Cardiac septum (tissue), 1 donor: ENCODE data around the gene PLPPR3. TPM values are rescaled to one million over a fixed set of nuclear protein-coding genes. Genes with fewer than 3 reads are reported as not detected.
"Not testable (repeated sequence)": the region's sequence is repeated elsewhere in the genome, so short reads cannot be mapped to it uniquely, and the experiment has no call there.

ENCODE experiments used
- DNase-seq: peaks from one replicate; pipeline ENCODE4 v3.0.0-alpha.2; 2020; ENCODE audit warnings: low spot score
- intact Hi-C: fragments of 100-400 bp; cut with DNase I; formaldehyde crosslinking; loops from one replicate; pipeline ENCODE4 v1.14.0; 2022
- total RNA-seq: library from RNA; stranded (reverse); fragmentation: NEBNext Ultra II Directional; extraction: Animal tissue kit (Norgen Biotek cat#: 25700); gene quantifications from one replicate; pipeline ENCODE4 v1.2.1, GENCODE V29; 2021
- donor health status: DM: no; HTN: no; CAD: no.

The PLPPR3 gene
- total RNA-seq, 1 donor from 2014 or later, result not detected

DNA sequence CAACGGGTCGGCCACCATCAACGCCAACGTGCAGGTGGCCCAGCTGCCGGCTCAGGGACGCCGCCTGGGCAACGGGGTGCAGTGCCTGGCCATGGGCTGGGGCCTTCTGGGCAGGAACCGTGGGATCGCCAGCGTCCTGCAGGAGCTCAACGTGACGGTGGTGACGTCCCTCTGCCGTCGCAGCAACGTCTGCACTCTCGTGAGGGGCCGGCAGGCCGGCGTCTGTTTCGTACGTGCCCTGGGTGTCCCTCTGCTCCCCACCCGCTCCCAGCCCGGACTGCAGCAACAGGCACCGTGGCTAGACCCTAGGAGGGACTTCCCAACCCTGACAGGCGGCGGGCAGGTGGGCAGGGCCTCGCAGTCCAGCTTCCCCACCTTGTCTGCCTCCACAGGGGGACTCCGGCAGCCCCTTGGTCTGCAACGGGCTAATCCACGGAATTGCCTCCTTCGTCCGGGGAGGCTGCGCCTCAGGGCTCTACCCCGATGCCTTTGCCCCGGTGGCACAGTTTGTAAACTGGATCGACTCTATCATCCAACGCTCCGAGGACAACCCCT, 33.9 kb upstream of the PLPPR3 start:
- intact Hi-C loops, result loop anchor here (5.0 kb wide), 2 partner anchors 67 to 127 kb away; partner anchors contain the start of gene WDR18
- DNase-seq, result no peak

DNA sequence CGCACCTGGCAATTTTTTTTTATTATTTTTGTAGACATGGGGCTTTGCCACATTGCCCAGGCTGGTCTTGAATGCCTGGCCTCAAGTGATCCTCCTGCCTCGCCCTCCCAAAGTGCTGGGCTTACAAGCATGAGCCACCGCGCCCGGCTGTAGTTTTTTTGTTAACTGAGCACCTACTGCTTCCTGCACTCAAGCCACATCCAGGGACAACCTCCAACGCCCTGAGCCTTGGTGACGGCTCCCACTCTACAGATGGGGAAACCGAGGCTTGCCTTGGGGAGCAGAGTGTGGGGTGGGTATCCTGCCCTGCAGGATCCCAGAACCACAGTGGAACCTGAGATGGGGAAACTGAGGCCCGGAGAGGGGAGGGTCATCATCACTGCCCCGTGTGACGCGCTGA, 33.4 kb upstream of the PLPPR3 start:
- no peak for DNase-seq
- intact Hi-C loops, result loop anchor here (5.0 kb wide), 2 partner anchors 67 to 127 kb away; partner anchors contain the start of gene WDR18

DNA sequence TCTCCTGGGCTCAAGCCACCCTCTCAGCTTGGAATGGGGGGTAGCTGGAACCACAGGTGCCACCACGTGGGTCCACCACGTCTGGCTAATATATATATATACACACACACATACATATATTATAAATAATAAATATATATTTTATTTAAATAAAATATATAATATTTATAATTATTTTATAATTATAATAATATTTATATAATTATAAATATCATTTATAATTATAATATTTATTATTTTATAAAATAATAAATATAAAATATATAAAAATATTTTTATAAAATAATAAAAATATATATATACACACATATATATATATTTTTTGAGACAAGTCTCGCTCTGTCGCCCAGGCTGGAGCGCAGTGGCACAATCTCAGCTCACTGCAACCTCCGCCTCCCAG, 32.8 kb upstream of the PLPPR3 start:
- DNase-seq, result no peak
- intact Hi-C loops, result no loop called here

DNA sequence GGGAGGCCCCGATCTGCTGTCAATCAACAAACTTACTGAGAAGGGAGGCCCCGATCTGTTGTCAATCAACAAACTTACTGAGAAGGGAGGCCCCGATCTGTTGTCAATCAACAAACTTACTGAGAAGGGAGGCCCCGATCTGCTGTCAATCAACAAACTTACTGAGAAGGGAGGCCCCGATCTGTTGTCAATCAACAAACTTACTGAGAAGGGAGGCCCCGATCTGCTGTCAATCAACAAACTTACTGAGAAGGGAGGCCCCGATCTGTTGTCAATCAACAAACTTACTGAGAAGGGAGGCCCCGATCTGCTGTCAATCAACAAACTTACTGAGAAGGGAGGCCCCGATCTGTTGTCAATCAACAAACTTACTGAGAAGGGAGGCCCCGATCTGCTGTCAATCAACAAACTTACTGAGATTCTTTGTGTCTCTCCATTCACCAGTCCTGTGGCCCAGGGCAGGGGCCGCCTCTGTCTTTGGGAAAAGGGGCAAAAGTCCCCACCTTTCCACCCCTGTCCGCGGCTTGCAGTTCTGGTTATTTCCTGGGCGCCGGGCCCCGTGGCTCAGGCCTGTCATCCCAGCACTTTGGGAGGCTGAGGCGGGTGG, 32.0 kb upstream of the PLPPR3 start:
- DNase-seq, intact Hi-C loops: not testable (repeated sequence)

DNA sequence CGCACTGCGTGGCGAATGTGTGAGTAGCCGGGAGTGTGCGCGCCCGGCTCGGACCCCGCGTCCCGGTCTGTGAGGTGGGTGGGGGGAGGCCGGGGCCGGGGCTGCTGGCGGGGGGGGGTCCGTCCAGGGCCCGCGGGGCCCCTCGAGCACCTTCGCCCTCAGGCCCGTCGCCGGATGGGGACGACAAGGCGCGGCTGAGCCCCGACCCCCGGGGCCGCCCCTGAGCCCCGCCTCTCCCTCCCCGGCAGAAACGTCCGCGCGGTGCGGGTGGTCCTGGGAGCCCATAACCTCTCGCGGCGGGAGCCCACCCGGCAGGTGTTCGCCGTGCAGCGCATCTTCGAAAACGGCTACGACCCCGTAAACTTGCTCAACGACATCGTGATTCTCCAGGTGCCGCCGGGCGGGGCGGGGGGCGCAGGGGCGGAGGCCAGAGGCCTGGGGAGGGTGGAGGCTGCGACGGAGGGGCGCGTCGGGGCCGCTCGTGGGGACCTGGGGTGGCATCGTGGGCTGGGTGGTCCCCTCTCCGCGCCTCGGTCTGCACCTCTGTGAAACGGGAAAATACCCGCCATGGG, 31.3 kb upstream of the PLPPR3 start:
- intact Hi-C loops, result no loop called here
- DNase-seq, result no peak

DNA sequence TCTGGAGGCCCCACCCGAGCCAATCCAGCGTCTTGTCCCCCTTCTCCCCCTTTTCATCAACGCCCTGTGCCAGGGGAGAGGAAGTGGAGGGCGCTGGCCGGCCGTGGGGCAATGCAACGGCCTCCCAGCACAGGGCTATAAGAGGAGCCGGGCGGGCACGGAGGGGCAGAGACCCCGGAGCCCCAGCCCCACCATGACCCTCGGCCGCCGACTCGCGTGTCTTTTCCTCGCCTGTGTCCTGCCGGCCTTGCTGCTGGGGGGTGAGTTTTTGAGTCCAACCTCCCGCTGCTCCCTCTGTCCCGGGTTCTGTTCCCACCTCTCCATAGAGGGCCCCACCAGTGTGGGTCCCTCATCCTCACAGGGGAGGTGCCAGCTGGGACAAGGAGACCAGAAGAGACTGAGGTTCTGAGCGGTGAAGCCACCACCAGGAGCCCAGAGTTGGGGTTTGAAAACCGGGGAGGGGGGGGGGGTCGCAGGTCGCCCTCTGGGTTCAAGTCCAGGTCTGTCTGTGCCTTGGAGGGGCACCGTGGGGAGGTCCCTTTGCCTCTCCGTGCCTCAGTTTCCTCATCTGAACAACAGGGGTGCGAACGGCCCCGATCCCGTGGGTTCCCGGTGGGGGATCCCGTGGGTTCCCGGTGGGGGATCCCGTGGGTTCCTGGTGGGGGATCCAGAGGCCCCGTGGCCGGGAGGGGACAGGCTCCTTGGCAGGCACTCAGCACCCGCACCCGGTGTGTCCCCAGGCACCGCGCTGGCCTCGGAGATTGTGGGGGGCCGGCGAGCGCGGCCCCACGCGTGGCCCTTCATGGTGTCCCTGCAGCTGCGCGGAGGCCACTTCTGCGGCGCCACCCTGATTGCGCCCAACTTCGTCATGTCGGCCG, 30.6 kb upstream of the PLPPR3 start, which contains the start of gene ELANE:
ELANE (plus strand) TSS at position 168 of the 878 bp plus-strand sequence; CDS start at position 194, 26 bp downstream.
- intact Hi-C loops, result no loop called here
- DNase-seq, result no peak

DNA sequence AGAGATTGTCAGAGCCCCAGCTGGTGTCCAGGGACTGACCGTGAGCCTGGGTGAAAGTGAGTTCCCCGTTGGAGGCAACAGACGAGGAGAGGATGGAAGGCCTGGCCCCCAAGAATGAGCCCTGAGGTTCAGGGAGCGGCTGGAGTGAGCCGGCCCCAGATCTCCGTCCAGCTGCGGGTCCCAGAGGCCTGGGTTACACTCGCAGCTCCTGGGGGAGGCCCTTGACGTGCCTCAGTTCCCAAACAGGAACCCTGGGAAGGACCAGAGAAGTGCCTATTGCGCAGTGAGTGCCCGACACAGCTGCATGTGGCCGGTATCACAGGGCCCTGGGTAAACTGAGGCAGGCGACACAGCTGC, 29.2 kb upstream of the PLPPR3 start:
- no peak for DNase-seq
- intact Hi-C loops, result no loop called here

DNA sequence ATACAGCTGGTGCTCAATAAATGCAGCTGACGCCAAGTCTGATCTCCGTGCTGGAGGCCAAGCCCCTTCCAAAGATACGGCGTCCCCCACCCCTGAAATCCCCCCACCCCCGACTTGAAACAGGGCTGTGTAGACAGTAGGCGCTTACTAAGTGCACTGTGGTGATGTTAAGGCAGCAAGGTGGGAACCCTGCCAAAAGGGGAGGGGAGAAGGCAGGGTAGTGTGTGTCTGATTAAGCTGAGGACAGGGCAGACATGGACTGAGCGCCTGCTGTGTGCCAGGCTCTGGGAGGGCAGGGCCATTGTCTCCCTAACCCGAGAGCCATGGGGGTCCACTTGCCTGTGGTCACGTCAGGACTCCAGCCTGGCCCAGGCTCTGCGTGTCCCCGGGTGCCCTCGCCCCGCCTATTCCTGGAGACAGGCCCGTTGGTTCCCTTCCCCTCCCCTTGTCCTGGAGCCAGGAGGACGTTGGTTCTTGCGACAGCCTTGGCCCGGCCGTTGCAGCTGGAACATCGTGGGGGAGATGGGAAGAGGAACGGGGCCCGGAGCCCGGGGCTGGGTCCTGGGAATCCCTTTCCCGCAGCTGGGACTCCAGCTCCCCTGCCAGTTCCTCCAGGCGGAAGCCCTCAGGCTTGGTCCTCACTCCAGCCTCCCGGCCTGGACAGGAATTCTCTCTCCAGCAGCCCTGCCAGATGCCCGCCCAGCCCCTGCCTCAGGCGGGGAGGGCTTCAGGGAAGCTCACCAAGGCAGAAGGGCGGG, 28.6 kb upstream of the PLPPR3 start:
- DNase-seq, result peak; percentile 89
- intact Hi-C loops, result no loop called here

DNA sequence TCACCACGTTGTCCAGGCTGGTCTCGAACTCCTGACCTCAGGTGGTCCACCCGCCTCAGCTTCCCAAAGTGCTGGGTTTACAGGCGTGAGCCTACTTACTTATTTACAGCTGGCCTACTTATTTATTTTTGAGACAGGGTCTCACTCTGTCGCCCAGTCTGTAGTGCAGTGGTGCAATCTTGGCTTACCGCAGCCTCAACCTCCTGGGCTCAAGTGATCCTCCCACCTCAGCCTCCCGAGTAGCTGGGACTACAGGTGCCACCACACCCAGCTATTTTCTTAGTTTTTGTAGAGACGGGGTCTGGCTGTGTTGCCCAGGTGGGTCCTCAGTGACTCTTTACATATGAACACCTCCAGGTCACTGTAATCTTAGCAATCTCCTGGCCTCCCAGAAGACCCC, 27.4 kb upstream of the PLPPR3 start:
- DNase-seq, intact Hi-C loops: not testable (repeated sequence)

DNA sequence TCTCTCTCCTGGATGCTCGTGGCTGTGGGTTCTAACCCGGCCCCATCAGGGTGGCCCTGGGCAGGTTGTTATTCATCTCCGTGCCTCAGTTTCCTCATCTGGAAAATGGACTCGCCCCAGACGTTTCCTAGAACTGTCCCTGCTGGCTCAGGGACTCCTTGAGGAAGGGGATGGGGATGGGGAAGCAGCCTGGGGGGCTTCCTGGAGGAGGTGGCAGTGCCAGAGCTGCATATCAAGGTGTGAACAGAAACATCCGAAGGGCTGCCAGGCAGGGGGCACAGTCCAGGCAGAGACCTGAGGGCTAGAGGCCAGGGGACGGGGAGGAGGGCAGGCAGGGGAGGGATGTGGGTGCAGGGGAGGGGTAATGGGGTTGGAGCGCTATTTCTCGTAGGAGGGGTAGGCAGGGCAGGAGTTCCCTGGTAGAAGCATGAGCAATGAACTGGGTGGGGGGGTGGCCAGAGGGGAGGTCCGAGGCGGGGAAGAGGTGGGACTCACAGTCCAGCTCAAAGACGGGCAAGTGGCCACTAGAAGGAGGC, 26.7 kb upstream of the PLPPR3 start:
- intact Hi-C loops, result no loop called here
- no peak for DNase-seq

DNA sequence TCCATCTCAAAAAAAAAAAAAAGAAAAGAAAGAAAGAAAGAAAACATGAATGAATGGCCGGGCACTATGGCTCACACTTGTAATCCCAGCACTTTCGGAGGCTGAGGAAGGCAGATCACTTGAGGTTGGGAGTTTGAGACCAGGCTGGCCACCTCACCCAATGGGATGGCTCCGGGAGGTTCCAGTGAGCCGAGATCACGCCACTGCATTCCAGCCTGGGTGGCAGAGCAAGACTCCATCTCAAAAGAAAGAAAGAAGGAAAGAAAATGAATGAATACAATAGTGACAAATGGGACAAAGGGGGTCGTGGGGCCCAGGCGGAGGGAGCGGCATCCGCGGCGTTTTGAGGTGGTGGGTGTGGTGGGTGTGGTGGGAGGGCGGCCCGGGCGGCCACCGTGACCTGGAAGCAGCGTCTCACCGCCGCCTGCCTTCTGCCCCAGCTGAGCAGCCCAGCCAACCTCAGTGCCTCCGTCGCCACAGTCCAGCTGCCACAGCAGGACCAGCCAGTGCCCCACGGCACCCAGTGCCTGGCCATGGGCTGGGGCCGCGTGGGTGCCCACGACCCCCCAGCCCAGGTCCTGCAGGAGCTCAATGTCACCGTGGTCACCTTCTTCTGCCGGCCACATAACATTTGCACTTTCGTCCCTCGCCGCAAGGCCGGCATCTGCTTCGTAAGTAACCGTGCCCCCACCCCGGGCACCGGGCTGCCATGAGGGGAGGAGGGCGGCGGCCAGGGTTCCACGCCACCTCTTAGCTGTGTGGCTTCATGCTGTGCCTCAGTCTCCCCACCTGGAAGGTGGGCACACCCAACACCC, 24.2 kb upstream of the PLPPR3 start:
- intact Hi-C loops, result no loop called here
- no peak for DNase-seq

DNA sequence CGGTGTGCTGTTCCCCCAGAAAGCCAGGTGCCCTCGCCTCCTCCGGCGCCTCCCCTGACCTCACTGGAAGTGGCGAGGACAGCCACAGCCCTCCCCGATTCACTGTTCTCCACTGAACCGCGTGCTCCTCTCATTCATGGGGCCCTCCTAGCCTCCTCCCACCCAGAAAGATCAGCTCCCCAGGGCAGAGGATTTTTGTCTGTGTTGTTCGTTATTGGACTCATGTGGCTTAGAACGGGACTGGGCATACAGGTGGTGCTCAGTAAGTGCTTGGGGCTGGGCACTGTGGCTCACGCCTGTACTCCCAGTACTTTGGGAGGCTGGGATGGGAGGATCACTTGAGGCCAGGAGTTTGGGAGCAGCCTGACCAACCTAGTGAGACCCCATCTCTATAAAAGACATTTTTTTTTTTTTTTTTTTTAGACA, 22.8 kb upstream of the PLPPR3 start:
- no peak for DNase-seq
- intact Hi-C loops, result no loop called here

DNA sequence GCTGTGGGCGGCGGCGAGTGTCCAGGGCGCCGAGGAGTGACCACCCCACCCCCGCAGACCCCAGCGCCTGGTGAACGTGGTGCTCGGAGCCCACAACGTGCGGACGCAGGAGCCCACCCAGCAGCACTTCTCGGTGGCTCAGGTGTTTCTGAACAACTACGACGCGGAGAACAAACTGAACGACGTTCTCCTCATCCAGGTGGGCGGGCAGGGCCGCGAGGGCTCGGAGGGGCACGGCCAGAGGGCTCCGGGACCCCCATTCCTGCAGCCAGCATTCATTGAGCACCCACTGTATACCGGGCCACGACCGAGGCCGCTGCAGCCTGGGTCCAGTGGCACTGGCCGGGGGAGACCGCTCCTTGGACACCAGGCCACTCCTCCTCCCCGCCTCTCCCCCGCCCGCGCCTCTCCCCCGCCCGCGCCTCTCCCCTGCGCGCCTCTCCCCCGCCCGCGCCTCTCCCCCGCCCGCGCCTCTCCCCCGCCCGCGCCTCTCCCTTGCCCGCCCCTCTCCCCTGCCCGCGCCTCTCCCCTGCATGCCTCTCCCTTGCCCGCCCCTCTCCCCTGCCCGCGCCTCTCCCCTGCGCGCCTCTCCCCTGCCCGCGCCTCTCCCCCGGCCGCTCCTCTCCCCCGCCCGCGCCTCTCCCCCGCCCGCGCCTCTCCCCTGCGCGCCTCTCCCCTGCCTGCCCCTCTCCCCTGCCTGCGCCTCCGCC, 22.2 kb upstream of the PLPPR3 start:
- intact Hi-C loops, result no loop called here
- no peak for DNase-seq

DNA sequence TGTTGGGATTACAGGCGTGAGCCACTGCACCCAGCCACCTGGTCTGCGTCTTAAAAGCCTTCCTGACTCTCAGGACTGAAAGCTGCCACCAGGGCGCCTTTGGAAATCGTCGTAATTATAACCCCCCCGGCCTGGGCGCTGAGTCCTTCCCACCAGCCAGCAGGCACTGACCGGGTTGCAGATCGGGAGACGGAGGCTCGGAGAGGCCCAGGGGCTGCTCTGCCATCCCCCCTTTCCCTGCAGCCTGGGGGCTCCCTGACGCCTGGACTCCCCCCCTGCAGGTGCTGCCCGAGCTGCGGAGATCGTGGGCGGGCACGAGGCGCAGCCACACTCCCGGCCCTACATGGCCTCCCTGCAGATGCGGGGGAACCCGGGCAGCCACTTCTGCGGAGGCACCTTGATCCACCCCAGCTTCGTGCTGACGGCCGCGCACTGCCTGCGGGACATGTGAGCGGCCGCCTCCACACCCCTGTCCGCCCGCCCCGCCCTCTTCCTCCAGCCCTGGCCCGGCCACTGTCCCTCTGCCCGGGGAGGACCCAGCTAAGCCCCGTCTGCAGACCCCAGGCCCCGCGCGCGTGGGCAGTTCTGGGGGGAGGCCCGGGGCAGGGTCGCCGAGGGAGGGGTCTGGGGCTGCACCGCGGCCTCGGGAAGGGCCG, 21.6 kb upstream of the PLPPR3 start:
- no peak for DNase-seq
- intact Hi-C loops, result no loop called here

DNA sequence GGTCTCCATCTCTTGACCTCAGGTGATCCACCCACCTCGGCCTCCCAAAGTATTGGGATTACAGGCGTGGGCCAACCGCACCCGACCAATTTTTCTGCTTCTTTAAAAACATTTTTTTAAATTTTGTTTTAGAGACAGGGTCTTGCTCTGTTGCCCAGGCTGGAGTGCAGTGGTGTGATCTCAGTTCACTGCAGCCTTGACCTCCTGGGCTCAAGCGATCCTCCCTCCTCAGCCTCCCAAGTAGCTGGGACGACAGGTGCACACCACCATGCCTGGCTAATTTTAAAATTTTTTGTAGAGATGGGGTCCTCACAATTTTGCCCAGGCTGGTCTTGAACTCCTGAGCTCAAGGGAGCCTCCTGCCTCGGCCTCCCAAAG, 21.0 kb upstream of the PLPPR3 start:
- intact Hi-C loops, DNase-seq: not testable (repeated sequence)

DNA sequence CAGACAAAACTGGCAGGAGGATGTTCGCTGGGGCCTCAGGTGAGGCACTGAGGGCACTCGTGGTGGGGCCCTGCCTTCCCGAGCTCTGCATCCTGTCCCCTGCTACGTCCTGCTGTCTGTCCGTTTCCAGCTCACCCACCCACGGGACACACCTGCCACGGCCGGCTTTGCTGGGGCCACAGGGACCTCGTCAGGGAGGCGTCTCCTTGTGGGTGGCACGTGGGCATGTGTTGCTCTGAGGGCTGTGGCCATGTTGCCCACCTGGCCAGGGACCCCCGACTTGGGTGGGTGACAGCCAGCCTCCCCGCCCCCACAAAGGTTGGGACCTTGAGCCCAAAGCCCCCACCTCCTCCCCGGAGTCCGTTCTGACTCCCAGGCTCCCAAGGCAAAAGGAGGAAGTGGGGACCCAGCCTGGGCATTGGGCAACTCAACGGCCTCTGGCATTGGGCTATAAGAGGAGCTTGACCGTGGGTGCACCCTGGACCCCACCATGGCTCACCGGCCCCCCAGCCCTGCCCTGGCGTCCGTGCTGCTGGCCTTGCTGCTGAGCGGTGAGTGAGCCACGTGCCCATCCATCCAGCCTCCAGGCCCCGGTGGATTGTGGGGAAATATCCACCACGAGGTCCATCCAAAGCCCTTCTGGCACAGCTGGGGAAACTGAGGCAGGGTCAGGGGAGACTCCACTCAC, 18.9 kb upstream of the PLPPR3 start, which contains the start of gene PRTN3:
PRTN3 (plus strand) TSS at position 481 of the 688 bp plus-strand sequence; CDS start at position 491, 10 bp downstream.
- intact Hi-C loops, result no loop called here
- no peak for DNase-seq
